Stimulated activated CD4-positive, alpha-beta T cell treated with anti-CD3 and anti-CD28 coated beads, TNF-alpha, amount 100 ng/mL, for 4 hours (primary cell): Measurements from ENCODE around the gene FXN.

ENCODE experiments used
- DNase-seq, 3 experiments: peaks; one replicate each; pipeline ENCODE4 v3.0.0-alpha.2; 2020; ENCODE audit warnings: low read depth in 3 of 3

Gene FXN

DNA sequence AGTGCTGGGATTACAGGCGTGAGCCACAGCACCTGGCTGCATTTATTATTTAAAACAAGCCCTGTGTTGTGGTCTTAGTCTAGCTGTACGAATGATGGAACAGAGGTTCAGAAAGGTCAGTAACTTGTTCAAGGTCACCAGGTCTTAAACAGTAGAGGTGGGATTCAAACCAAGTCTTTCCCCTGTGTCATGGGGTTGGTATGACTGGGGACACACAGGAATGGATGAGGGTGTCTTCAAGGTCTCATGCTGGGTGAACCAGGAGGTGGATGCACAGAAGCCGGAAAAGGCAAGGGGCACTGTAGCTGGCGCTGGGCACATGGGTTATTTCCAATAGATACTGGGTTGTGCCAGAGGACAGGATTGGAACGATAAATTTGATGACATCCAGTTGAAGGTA, 106.3 kb downstream of the FXN start:
- no peak for DNase-seq

DNA sequence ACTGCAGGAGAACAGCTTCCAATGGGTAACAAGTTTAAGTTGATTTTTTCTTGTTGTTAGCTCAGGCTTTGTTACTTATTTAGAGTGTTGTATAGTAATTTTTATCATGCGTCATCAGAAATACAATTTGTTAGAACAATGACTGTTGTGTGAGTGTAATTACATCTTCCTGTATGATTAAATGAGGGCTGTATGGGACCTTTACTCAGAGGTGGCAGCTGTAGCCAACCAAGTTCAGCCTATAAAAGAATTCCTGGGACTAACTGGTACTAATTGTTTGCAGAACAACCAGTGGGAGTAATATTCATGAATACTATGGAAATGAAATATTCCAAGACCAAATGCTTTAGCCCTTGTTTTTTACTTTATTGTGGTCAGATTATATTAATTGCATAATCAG, 107.7 kb downstream of the FXN start:
- no peak for DNase-seq

DNA sequence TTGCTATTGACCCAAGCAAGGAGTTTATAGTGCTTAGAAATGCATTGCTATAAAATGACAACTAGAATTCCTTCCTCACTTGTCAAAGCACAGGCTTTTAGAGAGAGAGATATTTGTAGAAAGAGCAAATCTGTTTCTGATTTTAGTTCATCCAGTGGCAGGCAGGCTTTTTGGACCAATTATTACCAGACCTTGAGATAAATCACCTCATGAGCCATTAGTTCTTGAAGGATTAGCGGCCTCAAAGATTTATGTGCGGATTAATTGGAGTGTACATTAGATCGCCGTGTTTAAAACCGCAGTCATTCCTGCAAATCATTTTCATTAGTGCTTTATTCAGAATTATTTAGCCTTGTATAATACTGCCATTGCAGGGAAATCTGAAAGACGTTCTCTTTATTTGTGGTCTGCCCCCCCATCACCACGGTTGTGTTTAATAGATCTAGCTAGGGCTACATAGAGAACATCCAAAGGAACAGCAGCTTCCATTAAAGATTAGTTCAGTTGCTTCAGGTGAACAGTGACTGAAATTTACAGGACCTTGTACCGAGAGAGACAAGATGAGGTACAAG, 109.7 kb downstream of the FXN start:
- DNase-seq, result no peak

DNA sequence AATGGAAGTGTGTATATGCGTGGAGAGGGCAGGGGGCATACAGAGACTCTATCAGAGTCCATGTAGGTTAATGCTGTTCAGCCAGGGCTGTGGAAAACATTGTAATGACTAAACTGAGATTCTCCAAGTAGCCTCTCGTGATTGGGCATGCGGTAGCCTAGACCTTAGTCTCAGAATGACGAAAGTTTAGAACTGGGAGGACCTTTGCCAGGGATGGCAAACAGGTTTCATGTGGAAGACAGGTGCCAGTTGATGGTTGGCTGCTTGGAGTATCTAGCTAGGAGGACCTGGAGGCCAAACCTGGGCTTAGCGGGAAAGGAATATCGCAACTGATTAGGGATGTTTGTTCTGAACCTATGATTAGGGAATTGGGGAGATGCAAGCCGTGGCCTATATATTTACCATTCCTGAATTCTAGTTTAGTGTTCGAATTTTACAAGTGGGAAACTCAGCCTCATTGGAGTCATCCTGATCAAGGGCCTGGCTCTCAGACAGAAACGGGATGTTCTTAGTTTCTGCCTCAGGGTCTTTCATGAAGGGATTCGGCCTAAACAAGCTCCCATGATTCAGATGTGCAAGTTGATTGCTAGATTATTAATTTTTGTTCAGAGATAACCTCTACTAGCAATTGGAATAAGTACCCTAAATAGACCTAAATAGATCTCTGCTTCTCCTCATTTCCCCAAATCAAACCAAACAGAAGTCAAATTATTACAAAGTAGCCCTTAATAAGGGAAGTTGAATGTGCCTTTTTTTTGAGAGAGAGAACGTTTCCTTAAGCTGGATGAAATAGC, 111.7 kb downstream of the FXN start:
- no peak for DNase-seq

DNA sequence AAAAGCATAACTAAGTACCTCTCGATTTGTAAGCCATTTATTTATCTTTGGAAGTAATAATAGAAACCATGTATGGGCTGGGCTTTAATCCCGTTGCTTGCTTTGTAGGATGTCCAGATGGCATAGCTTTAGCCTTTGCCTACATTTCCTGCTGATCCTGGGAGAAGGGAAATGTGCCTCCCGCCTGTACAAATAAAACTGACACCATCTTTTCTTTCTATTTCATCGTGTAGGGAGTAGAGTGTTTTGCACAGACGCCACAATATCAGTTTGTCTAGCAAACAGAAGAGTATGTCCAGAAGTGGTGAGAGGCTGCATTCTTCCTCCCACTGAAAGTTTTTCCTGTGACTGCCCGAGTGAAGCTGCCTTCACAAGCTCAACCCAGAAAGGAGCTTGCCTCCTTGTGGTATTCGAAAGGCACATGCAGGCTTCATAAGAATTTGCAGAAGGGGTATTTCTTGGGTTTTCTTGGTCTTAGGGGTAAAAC, 113.8 kb downstream of the FXN start:
- no peak for DNase-seq
